K562 (cell line): ENCODE data around the gene ST3GAL3. TPM values are rescaled to one million over a fixed set of nuclear protein-coding genes. Genes with fewer than 3 reads are reported as not detected.
A peak's percentile ranks its signal among the peaks of the same experiment; 100 is the strongest.

Experiments used
- ATAC-seq: fragments of 200-7000 bp; cut with Tn5 transposase; 3 replicates; pipeline ENCODE4 v1.9.1; 2020; ENCODE audit warnings: moderate library complexity
- BruUV-seq: library from RNA; stranded (reverse); fragments of 400-500 nt; replicated peaks from 2 replicates; lab custom pipeline; 2021; lab: Mats Ljungman, UMichigan
- CTCF ChIA-PET: fragments of 300-600 bp; formaldehyde crosslinking; extraction: SDS; loops from one replicate; lab custom pipeline; 2021; ENCODE audit warnings: low intra/inter-chr PET ratio; lab: Yijun Ruan, JAX
- POLR2A ChIA-PET: fragments of 300-600, 350-650 bp; sonication (Branson Sonifier 250); formaldehyde crosslinking; extraction: SDS; loops from one replicate; lab custom pipeline; 2021; ENCODE audit warnings: antibody characterized with exemption, inconsistent platforms; lab: Yijun Ruan, JAX
- DNase-seq, 4 experiments: peaks; one replicate each; pipeline versions ENCODE4 v3.0.0 to v3.0.0-alpha.2; 2011 to 2018; ENCODE audit warnings: low spot score in 3 of 4, mixed read lengths in 3 of 4; ENCODE audit errors: extremely low read depth in 1 of 4
- FAIRE-seq: peaks from 2 replicates; lab custom pipeline; 2011; peaks lifted over from hg19 to GRCh38; lab: Jason Lieb, UNC
- H2AFZ ChIP-seq: 2 replicates; pipeline ENCODE4 v1.6.0; 2011; ENCODE audit warnings: low read depth, low read length, control low read depth, inconsistent platforms
- H3K27ac ChIP-seq: fragments of 200-600 bp; 3 replicates; pipeline ENCODE4 v1.8.0; 2011; ENCODE audit warnings: low read depth, mild to moderate bottlenecking, control low read depth, inconsistent platforms, low read length, moderate library complexity, mixed read lengths; ENCODE audit errors: extremely low read depth
- H3K27me3 ChIP-seq, 2 experiments: fragments of 300-600 bp in 1 of 2; 2 replicates in 1 of 2; 3 replicates in 1 of 2; pipeline versions ENCODE4 v1.6.0 to v1.8.0; 2011; ENCODE audit warnings: inconsistent platforms in 2 of 2, low read length in 2 of 2, mild to moderate bottlenecking in 1 of 2, mixed read lengths in 1 of 2, moderate library complexity in 1 of 2; ENCODE audit not compliant: control insufficient read depth in 2 of 2, insufficient read depth in 2 of 2
- H3K36me3 ChIP-seq: fragments of 300-600 bp; 3 replicates; pipeline ENCODE4 v1.8.0; 2011; ENCODE audit warnings: mild to moderate bottlenecking, low read length, inconsistent platforms; ENCODE audit not compliant: control insufficient read depth, insufficient read depth
- H3K4me1 ChIP-seq, 2 experiments: fragments of 200-600 bp in 1 of 2; replicated peaks in 1 of 2; 2 replicates in 1 of 2; 3 replicates in 1 of 2; pipeline versions ENCODE4 v1.5.1 to v1.8.0; 2011; ENCODE audit warnings: inconsistent platforms in 2 of 2, low read length in 2 of 2, mild to moderate bottlenecking in 1 of 2, mixed read lengths in 1 of 2, moderate library complexity in 1 of 2; ENCODE audit not compliant: control insufficient read depth in 2 of 2, insufficient read depth in 2 of 2
- H3K4me2 ChIP-seq: 2 replicates; pipeline ENCODE4 v1.6.1; 2011; ENCODE audit warnings: low read length, control low read depth, inconsistent platforms, mixed read lengths; ENCODE audit not compliant: insufficient read depth
- H3K4me3 ChIP-seq: fragments of 200-600 bp; sonication (generic), shearing (Covaris generic); 2 replicates; pipeline ENCODE4 v1.5.1; 2016; ENCODE audit warnings: control low read depth, inconsistent platforms
- H3K79me2 ChIP-seq: fragments of 200-600 bp; 3 replicates; pipeline ENCODE4 v1.8.0; 2011; ENCODE audit warnings: low read length, inconsistent platforms; ENCODE audit not compliant: control insufficient read depth, insufficient read depth
- H3K9ac ChIP-seq, 2 experiments: 2 replicates each; pipeline versions ENCODE4 v1.6.0 to v1.6.1; 2011; ENCODE audit warnings: low read depth in 2 of 2, low read length in 2 of 2, control low read depth in 1 of 2, inconsistent platforms in 1 of 2, mild to moderate bottlenecking in 1 of 2, mixed read lengths in 1 of 2; ENCODE audit not compliant: insufficient read depth in 1 of 2
- H3K9me1 ChIP-seq: one replicate; pipeline ENCODE4 v1.6.0; 2011; ENCODE audit warnings: inconsistent platforms, mild to moderate bottlenecking, low read length, moderate library complexity; ENCODE audit not compliant: control insufficient read depth, insufficient read depth
- H3K9me3 ChIP-seq: replicated peaks from 2 replicates; pipeline ENCODE4 v1.5.1; 2011; ENCODE audit warnings: low read depth, low read length, inconsistent platforms; ENCODE audit not compliant: control insufficient read depth, insufficient read depth
- H4K20me1 ChIP-seq: replicated peaks from 2 replicates; pipeline ENCODE4 v1.6.1; 2011; ENCODE audit warnings: low read length, inconsistent platforms, mixed read lengths; ENCODE audit not compliant: control insufficient read depth, insufficient read depth
- POLR2B ChIP-seq: fragments of 450-650 bp; IDR thresholded peaks from 2 replicates; pipeline ENCODE4 v1.6.1; 2018; ENCODE audit warnings: low read depth; ENCODE audit not compliant: partially characterized antibody
- WGBS: fragments of 100-300 bp; shearing (Covaris generic); methylation state at CpG from one replicate; pipeline ENCODE4 v1.1.6; 2016; ENCODE audit warnings: low coverage, mixed read lengths; ENCODE audit not compliant: insufficient coverage; ENCODE audit errors: missing lambda C conversion rate; 5-methylcytosine and 5-hydroxymethylcytosine counted together
- in situ Hi-C: fragments of 300-500 bp; cut with MboI; formaldehyde crosslinking; loops from 4 replicates; pipeline ENCODE4 v1.15.0; 2018; ENCODE audit warnings: inconsistent platforms, mixed read lengths
- intact Hi-C: fragments of 100-400 bp; cut with micrococcal nuclease; formaldehyde crosslinking; loops from 2 replicates; pipeline ENCODE4 v1.14.2; 2022
- polyA plus RNA-seq, 8 experiments: library from polyadenylated mRNA; depleted of rRNA in 4 of 8; stranded (reverse) in 5 of 8; unstranded in 3 of 8; fragments of >200 nt; fragmentation: Nextera tagmentation in 2 of 8; fragmentation: Illumina TruSeq in 1 of 8; extraction: Ambion mirVana in 2 of 8; extraction: Trizol in 1 of 8; gene quantifications; 2 replicates each; pipeline versions ENCODE4 v1.2.1 to v1.2.3, GENCODE V29; 2011 to 2014; ENCODE audit warnings: inconsistent platforms in 1 of 8, missing spikeins in 1 of 8
- total RNA-seq, 7 experiments: library from RNA; depleted of rRNA in 6 of 7; stranded (reverse); fragments of >200 nt in 6 of 7; fragmentation: Illumina TruSeq in 2 of 7; extraction: Trizol in 2 of 7; gene quantifications; 2 replicates each; pipeline versions ENCODE4 v1.2.1 to v1.2.3, GENCODE V29; 2011 to 2021; ENCODE audit warnings: low replicate concordance in 1 of 7
- TF ChIP-seq, protein P1 (sequence below): fragments of 250-450 bp; sonication (Bioruptor Pico); IDR thresholded peaks from 2 replicates; pipeline ENCODE4 v1.4.0; 2020
- TF ChIP-seq, protein P2 (sequence below): fragments of 450-650 bp; formaldehyde crosslinking; IDR thresholded peaks from 2 replicates; pipeline ENCODE4 v1.4.0; 2022; ENCODE audit warnings: missing genetic modification characterization
- TF ChIP-seq, protein P3 (sequence below), 3 experiments: IDR thresholded peaks in 2 of 3; conservative IDR thresholded peaks in 1 of 3; 2 replicates each; pipeline ENCODE4 v1.5.1; 2011 to 2012; ENCODE audit warnings: low read length in 3 of 3, mild to moderate bottlenecking in 3 of 3, control low read depth in 2 of 3, improper control_type of control experiment in 1 of 3, inconsistent platforms in 1 of 3, low read depth in 1 of 3, mixed read lengths in 1 of 3, moderate library complexity in 1 of 3; ENCODE audit not compliant: insufficient read depth in 2 of 3

The ST3GAL3 gene
- total and polyA plus RNA-seq, 9 of the 15 experiments (the other 6 are each of a cell fraction or from before 2014, with no cell fraction given) = 1.2 to 18.9 (median 11.0) TPM

DNA sequence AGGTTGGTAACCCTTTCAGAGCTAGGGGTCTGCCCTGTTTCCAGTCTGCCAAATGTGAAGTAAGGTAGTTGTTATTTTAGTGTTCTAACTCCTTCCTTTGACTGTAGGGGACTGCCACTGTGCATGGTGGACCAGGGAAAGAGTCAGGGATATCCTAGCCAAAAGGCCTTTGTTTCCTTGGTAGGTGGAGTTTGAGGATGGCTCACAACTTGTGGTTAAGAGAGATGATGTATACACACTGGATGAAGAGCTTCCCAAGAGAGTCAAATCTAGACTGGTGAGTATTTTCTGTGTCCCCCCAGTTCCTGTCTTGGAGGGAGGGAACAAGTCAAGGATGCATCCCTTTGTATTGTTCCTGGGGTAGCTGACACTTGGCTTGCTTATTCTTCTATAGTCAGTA, 3.5 kb upstream of the ST3GAL3 start (continued):
- TF ChIP-seq, protein P1, sequence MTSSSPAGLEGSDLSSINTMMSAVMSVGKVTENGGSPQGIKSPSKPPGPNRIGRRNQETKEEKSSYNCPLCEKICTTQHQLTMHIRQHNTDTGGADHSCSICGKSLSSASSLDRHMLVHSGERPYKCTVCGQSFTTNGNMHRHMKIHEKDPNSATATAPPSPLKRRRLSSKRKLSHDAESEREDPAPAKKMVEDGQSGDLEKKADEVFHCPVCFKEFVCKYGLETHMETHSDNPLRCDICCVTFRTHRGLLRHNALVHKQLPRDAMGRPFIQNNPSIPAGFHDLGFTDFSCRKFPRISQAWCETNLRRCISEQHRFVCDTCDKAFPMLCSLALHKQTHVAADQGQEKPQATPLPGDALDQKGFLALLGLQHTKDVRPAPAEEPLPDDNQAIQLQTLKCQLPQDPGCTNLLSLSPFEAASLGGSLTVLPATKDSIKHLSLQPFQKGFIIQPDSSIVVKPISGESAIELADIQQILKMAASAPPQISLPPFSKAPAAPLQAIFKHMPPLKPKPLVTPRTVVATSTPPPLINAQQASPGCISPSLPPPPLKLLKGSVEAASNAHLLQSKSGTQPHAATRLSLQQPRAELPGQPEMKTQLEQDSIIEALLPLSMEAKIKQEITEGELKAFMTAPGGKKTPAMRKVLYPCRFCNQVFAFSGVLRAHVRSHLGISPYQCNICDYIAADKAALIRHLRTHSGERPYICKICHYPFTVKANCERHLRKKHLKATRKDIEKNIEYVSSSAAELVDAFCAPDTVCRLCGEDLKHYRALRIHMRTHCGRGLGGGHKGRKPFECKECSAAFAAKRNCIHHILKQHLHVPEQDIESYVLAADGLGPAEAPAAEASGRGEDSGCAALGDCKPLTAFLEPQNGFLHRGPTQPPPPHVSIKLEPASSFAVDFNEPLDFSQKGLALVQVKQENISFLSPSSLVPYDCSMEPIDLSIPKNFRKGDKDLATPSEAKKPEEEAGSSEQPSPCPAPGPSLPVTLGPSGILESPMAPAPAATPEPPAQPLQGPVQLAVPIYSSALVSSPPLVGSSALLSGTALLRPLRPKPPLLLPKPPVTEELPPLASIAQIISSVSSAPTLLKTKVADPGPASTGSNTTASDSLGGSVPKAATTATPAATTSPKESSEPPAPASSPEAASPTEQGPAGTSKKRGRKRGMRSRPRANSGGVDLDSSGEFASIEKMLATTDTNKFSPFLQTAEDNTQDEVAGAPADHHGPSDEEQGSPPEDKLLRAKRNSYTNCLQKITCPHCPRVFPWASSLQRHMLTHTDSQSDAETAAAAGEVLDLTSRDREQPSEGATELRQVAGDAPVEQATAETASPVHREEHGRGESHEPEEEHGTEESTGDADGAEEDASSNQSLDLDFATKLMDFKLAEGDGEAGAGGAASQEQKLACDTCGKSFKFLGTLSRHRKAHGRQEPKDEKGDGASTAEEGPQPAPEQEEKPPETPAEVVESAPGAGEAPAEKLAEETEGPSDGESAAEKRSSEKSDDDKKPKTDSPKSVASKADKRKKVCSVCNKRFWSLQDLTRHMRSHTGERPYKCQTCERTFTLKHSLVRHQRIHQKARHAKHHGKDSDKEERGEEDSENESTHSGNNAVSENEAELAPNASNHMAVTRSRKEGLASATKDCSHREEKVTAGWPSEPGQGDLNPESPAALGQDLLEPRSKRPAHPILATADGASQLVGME = no peak
- TF ChIP-seq, protein P2, sequence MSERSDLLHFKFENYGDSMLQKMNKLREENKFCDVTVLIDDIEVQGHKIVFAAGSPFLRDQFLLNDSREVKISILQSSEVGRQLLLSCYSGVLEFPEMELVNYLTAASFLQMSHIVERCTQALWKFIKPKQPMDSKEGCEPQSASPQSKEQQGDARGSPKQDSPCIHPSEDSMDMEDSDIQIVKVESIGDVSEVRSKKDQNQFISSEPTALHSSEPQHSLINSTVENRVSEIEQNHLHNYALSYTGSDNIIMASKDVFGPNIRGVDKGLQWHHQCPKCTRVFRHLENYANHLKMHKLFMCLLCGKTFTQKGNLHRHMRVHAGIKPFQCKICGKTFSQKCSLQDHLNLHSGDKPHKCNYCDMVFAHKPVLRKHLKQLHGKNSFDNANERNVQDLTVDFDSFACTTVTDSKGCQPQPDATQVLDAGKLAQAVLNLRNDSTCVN (CRISPR knock-in tag) = no peak
- TF ChIP-seq, all 486 proteins: peak for 0

DNA sequence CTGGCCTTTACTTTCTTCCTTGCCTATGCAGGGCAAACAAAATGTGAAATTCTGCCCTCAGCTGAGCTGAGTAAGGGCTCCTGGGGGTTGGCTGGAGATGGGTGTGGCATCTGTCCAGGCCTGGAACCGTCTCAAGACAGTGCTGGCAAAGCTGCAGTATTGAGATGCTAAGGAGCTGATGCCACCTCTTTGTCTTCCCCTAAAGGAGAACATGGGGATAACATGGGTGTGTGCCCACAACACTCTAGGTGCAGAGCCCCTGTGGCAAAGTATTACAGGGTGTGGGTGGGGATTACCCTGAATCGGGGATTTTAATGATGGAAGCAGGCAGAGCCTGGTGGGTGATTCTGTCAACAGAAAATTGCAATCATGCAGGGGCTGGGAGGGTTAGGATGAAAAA, 2.5 kb upstream of the ST3GAL3 start:
- H3K36me3 ChIP-seq = peaks cover 70% of the 10 kb centered on the region

More for the DNA sequence above, 2.5 kb upstream of the ST3GAL3 start:
- H2AFZ ChIP-seq = no peak overlapping the region
- TF ChIP-seq POLR2B = no peak
- TF ChIP-seq, protein P3, sequence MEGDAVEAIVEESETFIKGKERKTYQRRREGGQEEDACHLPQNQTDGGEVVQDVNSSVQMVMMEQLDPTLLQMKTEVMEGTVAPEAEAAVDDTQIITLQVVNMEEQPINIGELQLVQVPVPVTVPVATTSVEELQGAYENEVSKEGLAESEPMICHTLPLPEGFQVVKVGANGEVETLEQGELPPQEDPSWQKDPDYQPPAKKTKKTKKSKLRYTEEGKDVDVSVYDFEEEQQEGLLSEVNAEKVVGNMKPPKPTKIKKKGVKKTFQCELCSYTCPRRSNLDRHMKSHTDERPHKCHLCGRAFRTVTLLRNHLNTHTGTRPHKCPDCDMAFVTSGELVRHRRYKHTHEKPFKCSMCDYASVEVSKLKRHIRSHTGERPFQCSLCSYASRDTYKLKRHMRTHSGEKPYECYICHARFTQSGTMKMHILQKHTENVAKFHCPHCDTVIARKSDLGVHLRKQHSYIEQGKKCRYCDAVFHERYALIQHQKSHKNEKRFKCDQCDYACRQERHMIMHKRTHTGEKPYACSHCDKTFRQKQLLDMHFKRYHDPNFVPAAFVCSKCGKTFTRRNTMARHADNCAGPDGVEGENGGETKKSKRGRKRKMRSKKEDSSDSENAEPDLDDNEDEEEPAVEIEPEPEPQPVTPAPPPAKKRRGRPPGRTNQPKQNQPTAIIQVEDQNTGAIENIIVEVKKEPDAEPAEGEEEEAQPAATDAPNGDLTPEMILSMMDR (IDR thresholded peaks at IDR 0.05 in 2 of 3, conservative IDR thresholded peaks at IDR 0.05 in 1 of 3; ENCODE audit: insufficient read depth in 2 of 3, low read depth in 1 of 3, low read length in 3 of 3) = peak in 2 of 3 experiments; percentile 0 to 6; a peak in 1 of 6 replicates
- WGBS = 75% methylated on average over 2 of the region's 2 CpGs
- no peaks in the 10 kb centered on the region; the same call in 1 of the 2 replicates for H4K20me1 ChIP-seq
- H3K79me2 ChIP-seq = peaks cover 40% of the 10 kb centered on the region
- peaks cover 9% of the 10 kb centered on the region for H3K9me1 ChIP-seq
- BruUV-seq = no TSS peak
- H3K4me2 ChIP-seq = no peak overlapping the region
- H3K27ac ChIP-seq = no peak overlapping the region
- ChIA-PET CTCF (no interaction called here), POLR2A (interaction anchor here (0.8 to 4.3 kb wide), 5 partner anchors 11 to 61 kb away, joined by 3 to 25 read pairs (median 4); no protein-coding TSS in a partner anchor)
- H3K27me3 ChIP-seq = no peaks in the 10 kb centered on the region
- no peak overlapping the region for H3K4me3 ChIP-seq
- no peak for DNase-seq
- in situ Hi-C loops = no loop called here
- ATAC-seq = no peak
- no peak for FAIRE-seq
- H3K9ac ChIP-seq = no peak overlapping the region; a peak in 1 of 4 replicates
- no peaks in the 10 kb centered on the region for H3K9me3 ChIP-seq
- intact Hi-C loops = no loop called here
- peaks cover 16 to 20% of the 10 kb centered on the region in 2 experiments for H3K4me1 ChIP-seq
